GM19025 (cell line): ENCODE data around the gene EXOSC1.
"Not testable (repeated sequence)": the region's sequence is repeated elsewhere in the genome, so short reads cannot be mapped to it uniquely, and the experiment has no call there.

Source experiments
- ATAC-seq: cut with Tn5 transposase; IDR thresholded peaks from one replicate; pipeline ENCODE4 v1.9.1; 2021; ENCODE audit warnings: mild to moderate bottlenecking, low read depth, moderate library complexity; ENCODE audit not compliant: unreplicated experiment

Gene EXOSC1

GRCh38 chr10:97459933-97460332, 14.1 kb upstream of the EXOSC1 start:
- no peak for ATAC-seq

GRCh38 chr10:97459111-97459510, 13.3 kb upstream of the EXOSC1 start:
- no peak for ATAC-seq

GRCh38 chr10:97456686-97457065, 10.9 kb upstream of the EXOSC1 start:
- no peak for ATAC-seq

GRCh38 chr10:97456034-97456685, 10.4 kb upstream of the EXOSC1 start:
- ATAC-seq: no peak

GRCh38 chr10:97454330-97455036, 8.7 kb upstream of the EXOSC1 start:
- ATAC-seq: no peak

- no peak for ATAC-seq
Observed at GRCh38 chr10:97452352-97452751, 6.5 kb upstream of the EXOSC1 start.

GRCh38 chr10:97451605-97452004, 5.8 kb upstream of the EXOSC1 start:
- no peak for ATAC-seq

- ATAC-seq: no peak
Observed at GRCh38 chr10:97450828-97451227, 5.0 kb upstream of the EXOSC1 start.

- ATAC-seq: no peak
Observed at GRCh38 chr10:97445357-97445721, 467 bp downstream of the EXOSC1 start.

- ATAC-seq: no peak
Observed at GRCh38 chr10:97444212-97444611, 1.6 kb downstream of the EXOSC1 start.

GRCh38 chr10:97442277-97442676, 3.5 kb downstream of the EXOSC1 start:
- ATAC-seq: no peak

- ATAC-seq: no peak
Observed at GRCh38 chr10:97435211-97435610, 10.6 kb downstream of the EXOSC1 start.

GRCh38 chr10:97434557-97434956, 11.2 kb downstream of the EXOSC1 start:
- ATAC-seq: no peak

GRCh38 chr10:97434055-97434454, 11.8 kb downstream of the EXOSC1 start:
- no peak for ATAC-seq

GRCh38 chr10:97428572-97428981, 17.2 kb downstream of the EXOSC1 start:
- no peak for ATAC-seq

GRCh38 chr10:97427571-97428179, 18.1 kb downstream of the EXOSC1 start:
- no peak for ATAC-seq

GRCh38 chr10:97426776-97427570, 18.8 kb downstream of the EXOSC1 start:
- no peak for ATAC-seq

GRCh38 chr10:97425964-97426775, 19.6 kb downstream of the EXOSC1 start, which contains the start of gene PGAM1:
Gene PGAM1, plus strand, starts transcription at chr10:97426191. Its CDS starts 117 bp downstream, at chr10:97426308.
- peak; percentile 79 for ATAC-seq

GRCh38 chr10:97423757-97424098, 22.1 kb downstream of the EXOSC1 start:
- ATAC-seq: not testable (repeated sequence)

GRCh38 chr10:97416565-97416964, 29.2 kb downstream of the EXOSC1 start:
- ATAC-seq: no peak
